Breast epithelium (tissue), 3 donors: Measurements from ENCODE around the gene PLXNC1.

Experiments
- CTCF ChIP-seq, 3 donors: fragments of 450-650 bp; IDR thresholded peaks; one replicate each; pipeline ENCODE4 v1.5.1; 2016 to 2017; ENCODE audit warnings: antibody characterized with exemption in 3 of 3, mild to moderate bottlenecking in 3 of 3, moderate library complexity in 3 of 3
- POLR2A ChIP-seq: fragments of 450-650 bp; IDR thresholded peaks from one replicate; pipeline ENCODE4 v1.6.1; 2016; ENCODE audit warnings: antibody characterized with exemption, mild to moderate bottlenecking, moderate library complexity
- POLR2AphosphoS5 ChIP-seq, 3 donors: sonication (generic); formaldehyde crosslinking; IDR thresholded peaks; one replicate each; pipeline ENCODE4 v1.6.1; 2017; ENCODE audit warnings: antibody characterized with exemption in 3 of 3

- TF ChIP-seq CTCF (IDR thresholded peaks at IDR 0.05) (no peak), POLR2AphosphoS5 (IDR thresholded peaks at IDR 0.05) (no peak), POLR2A (no peak)
These were observed 32.4 kb downstream of the PLXNC1 start for GRCh38 chr12:94180558-94181296.
